K562 (cell line): ENCODE results near the gene UBE2O.

Experiments used
- EHMT2 ChIP-seq: fragments of 450-650 bp; IDR thresholded peaks from 2 replicates; pipeline ENCODE4 v1.6.1; 2018; ENCODE audit warnings: antibody characterized with exemption
- FOXA1 ChIP-seq: fragments of 450-650 bp; IDR thresholded peaks from 2 replicates; pipeline ENCODE4 v1.6.1; 2016; ENCODE audit warnings: mild to moderate bottlenecking, borderline replicate concordance
- KDM4B ChIP-seq, 2 experiments: fragments of 450-650 bp in 1 of 2; sonication (generic) in 1 of 2; IDR thresholded peaks; 2 replicates each; pipeline ENCODE4 v1.6.1; 2016 to 2017; ENCODE audit warnings: borderline replicate concordance in 2 of 2, antibody characterized with exemption in 1 of 2, low read depth in 1 of 2, mild to moderate bottlenecking in 1 of 2

DNA sequence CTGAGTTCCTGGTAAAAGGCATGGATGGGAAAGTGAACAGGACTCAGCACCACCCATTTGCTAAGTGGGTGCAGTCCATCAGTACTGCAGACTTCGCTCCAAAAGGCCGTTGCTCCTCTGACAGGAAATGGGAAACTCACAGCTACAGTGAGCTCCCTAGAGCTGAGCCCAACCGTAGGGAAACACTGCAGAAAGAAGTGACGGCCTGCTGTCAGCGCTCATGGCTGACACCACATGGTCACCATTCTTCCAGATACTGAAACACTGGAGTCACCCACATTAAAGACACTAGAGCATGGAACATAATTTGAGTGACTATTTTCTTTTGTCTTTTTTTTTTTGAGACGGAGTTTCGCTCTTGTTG lies 31.9 kb downstream of the UBE2O start:
- no peak for TF ChIP-seq EHMT2
- TF ChIP-seq FOXA1 = no peak
- TF ChIP-seq KDM4B (IDR thresholded peaks at IDR 0.05; ENCODE audit: borderline replicate concordance in 2 of 2, low read depth in 1 of 2) = no peak
